Measurements from ENCODE around the gene DLGAP1.

- no peak for TF ChIP-seq ZSCAN29 (IDR thresholded peaks at IDR 0.05)
- no peak for TF ChIP-seq SMAD1 (IDR thresholded peaks at IDR 0.05; ENCODE audit: low read depth, partially characterized antibody)
- TF ChIP-seq EZH2 (IDR thresholded peaks at IDR 0.05; ENCODE audit: borderline replicate concordance, control insufficient read depth, low read depth, low read length): no peak
- no peak for TF ChIP-seq CEBPB (IDR thresholded peaks at IDR 0.05; ENCODE audit: borderline replicate concordance in 1 of 2, low read depth in 2 of 2, low read length in 2 of 2)
- no peak for TF ChIP-seq NBN (IDR thresholded peaks at IDR 0.05)
- no peak for TF ChIP-seq CTCF (IDR thresholded peaks at IDR 0.05 in 2 of 3, conservative IDR thresholded peaks at IDR 0.05 in 1 of 3; ENCODE audit: control insufficient read depth in 2 of 3, extremely low read depth in 1 of 3, insufficient read depth in 1 of 3, low read depth in 3 of 3, low read length in 3 of 3)
- TF ChIP-seq JUND (IDR thresholded peaks at IDR 0.05; ENCODE audit: low read depth, low read length): no peak
- TF ChIP-seq BACH1 (IDR thresholded peaks at IDR 0.05; ENCODE audit: borderline replicate concordance): no peak
- TF ChIP-seq TAF1 (IDR thresholded peaks at IDR 0.05; ENCODE audit: borderline replicate concordance, low read depth, low read length): no peak
Observed at GRCh38 chr18:3653263-3653850, 801.8 kb downstream of the DLGAP1 start.
